ENCODE data around the gene IFNA1. TPM values are rescaled to one million over a fixed set of nuclear protein-coding genes. Genes with fewer than 3 reads are reported as not detected.
"Not testable (repeated sequence)": the region's sequence is repeated elsewhere in the genome, so short reads cannot be mapped to it uniquely, and the experiment has no call there.

IFNA1 gene
- total and polyA plus RNA-seq, 7 donors = not detected

GRCh38 chr9:21434202-21435014 lies 5.8 kb upstream of the IFNA1 start:
- H3K27me3 ChIP-seq (ENCODE audit: insufficient read depth in 3 of 3, low read length in 2 of 3) = peaks cover 0 to 5% (median 5%) of the 10 kb centered on the region in 3 donors

GRCh38 chr9:21435015-21435383 lies 5.2 kb upstream of the IFNA1 start:
- ATAC-seq; H3K27me3 ChIP-seq (ENCODE audit: insufficient read depth in 3 of 3, low read length in 2 of 3); DNase-seq; H3K4me3 ChIP-seq; H3K27ac ChIP-seq; intact Hi-C loops (cut with DNase I); H3K36me3 ChIP-seq (ENCODE audit: insufficient read depth in 1 of 2, low read depth in 1 of 2); H3K9me3 ChIP-seq; H3K4me1 ChIP-seq: not testable (repeated sequence)
- WGBS, 3 donors = 78 to 83% (median 80%) methylated on average over 7 of the region's 7 CpGs

More at GRCh38 chr9:21434202-21435014, 5.8 kb upstream of the IFNA1 start:
- H3K36me3 ChIP-seq (ENCODE audit: insufficient read depth in 1 of 2, low read depth in 1 of 2) = no peaks in the 10 kb centered on the region
- no peak overlapping the region for H3K27ac ChIP-seq
- ATAC-seq (no peak), DNase-seq (no peak)
- no peak overlapping the region for H3K4me3 ChIP-seq
- WGBS, 3 donors = 44 to 50% (median 47%) methylated on average over 9 of the region's 9 CpGs
- H3K9me3 ChIP-seq = no peaks in the 10 kb centered on the region
- intact Hi-C loops (cut with DNase I) = no loop called here
- peak; percentile 33 for TF ChIP-seq CTCF (IDR thresholded peaks at IDR 0.05)
- H3K4me1 ChIP-seq = no peaks in the 10 kb centered on the region

DNA sequence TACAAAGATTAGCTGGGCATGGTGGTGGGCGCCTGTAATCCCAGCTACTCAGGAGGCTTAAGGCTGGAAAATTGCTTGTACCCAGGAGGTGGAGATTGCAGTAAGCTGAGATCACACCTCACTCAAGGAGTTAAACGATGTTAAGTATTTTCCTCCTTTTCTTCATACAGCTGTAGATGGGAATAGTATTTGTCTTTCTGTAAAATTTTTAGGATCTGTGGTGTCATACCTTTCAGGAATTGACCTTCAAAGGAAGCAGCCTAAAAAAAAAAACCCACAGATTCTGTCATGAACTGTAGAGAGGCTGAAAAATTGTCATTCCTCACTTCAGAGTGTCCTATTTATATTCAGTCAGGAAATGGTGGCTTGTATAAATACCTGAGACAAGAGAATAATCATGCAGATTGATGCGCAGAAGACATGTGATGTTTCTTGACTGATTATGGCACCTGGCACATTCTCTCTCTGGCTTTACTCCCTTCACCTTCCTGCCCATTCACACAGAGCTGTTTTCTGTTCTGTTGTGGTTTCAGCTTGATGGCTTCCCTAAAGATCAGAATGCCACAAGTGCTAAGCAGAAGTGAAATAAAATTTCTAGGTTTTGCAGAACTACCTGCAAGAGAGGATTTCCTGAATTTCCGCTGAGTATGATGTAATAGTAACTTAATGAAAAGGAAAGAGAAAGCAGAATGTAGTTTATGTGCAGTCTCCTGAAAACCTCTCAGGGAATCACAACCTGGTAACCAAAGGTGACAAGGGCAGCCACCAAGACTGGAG lies 3.8 kb downstream of the IFNA1 start:
- TF ChIP-seq CTCF (IDR thresholded peaks at IDR 0.05) = no peak
- H3K27ac ChIP-seq = no peak overlapping the region
- H3K36me3 ChIP-seq (ENCODE audit: insufficient read depth in 1 of 2, low read depth in 1 of 2) = no peaks in the 10 kb centered on the region
- intact Hi-C loops (cut with DNase I) = loop anchor here in 1 of 2 donors (10.0 kb wide), 1 partner anchor 59 kb away; the partner anchor contains the start of gene IFNA2
- no peaks in the 10 kb centered on the region for H3K9me3 ChIP-seq
- H3K4me1 ChIP-seq = no peaks in the 10 kb centered on the region
- no peak for DNase-seq
- ATAC-seq = no peak
- WGBS, 3 donors = 85 to 88% (median 88%) methylated on average over 4 of the region's 4 CpGs
- no peak overlapping the region for H3K4me3 ChIP-seq
- no peaks in the 10 kb centered on the region for H3K27me3 ChIP-seq (ENCODE audit: insufficient read depth in 3 of 3, low read length in 2 of 3)

DNA sequence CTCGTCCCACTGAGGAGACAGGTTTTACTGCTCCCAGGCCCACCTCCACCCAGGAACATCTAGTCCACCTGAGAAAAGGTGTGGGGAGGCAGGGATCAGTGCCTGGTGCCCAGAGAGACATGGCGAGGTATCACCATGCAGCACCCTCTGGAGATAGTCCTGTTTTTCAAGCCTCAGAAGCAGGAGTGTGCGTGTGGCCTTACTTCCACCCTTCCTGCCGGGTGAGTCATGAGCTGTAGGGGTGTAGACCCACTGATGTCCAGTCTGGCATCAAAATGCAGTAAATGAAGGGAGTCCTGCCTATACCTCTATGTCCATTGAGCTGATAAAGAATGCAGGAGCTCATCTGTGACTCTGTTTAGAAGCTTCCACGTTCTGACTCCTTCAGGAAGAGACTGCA lies 9.1 kb downstream of the IFNA1 start:
- H3K27me3 ChIP-seq (ENCODE audit: insufficient read depth in 3 of 3, low read length in 2 of 3); H3K27ac ChIP-seq; H3K9me3 ChIP-seq; H3K4me3 ChIP-seq; ATAC-seq; H3K4me1 ChIP-seq; H3K36me3 ChIP-seq (ENCODE audit: insufficient read depth in 1 of 2, low read depth in 1 of 2); DNase-seq: not testable (repeated sequence)
- WGBS, 3 donors = 80 to 82% (median 82%) methylated on average over 5 of the region's 5 CpGs
- intact Hi-C loops (cut with DNase I) = loop anchor here in 1 of 2 donors (10.0 kb wide), 1 partner anchor 65 kb away; the partner anchor contains the start of gene IFNA2

GRCh38 chr9:21450733-21451394 lies 10.6 kb downstream of the IFNA1 start:
- intact Hi-C loops (cut with DNase I) = no loop called here
- 70 to 76% (median 74%) methylated on average over 4 of the region's 4 CpGs for WGBS, 3 donors
- no peaks in the 10 kb centered on the region for H3K36me3 ChIP-seq (ENCODE audit: insufficient read depth in 1 of 2, low read depth in 1 of 2)

More at GRCh38 chr9:21450733-21451394, 10.6 kb downstream of the IFNA1 start:
- DNase-seq = no peak
- Histone ChIP-seq H3K4me1 (no peaks in the 10 kb centered on the region), H3K9me3 (no peaks in the 10 kb centered on the region), H3K4me3 (no peak overlapping the region), H3K27ac (no peak overlapping the region), H3K27me3 (ENCODE audit: insufficient read depth in 3 of 3, low read length in 2 of 3) (no peaks in the 10 kb centered on the region)
- no peak for ATAC-seq
- TF ChIP-seq CTCF (IDR thresholded peaks at IDR 0.05) = no peak
